HG03060 (cell line): Measurements from ENCODE around the gene CPED1.
"Not testable (repeated sequence)": the region's sequence is repeated elsewhere in the genome, so short reads cannot be mapped to it uniquely, and the experiment has no call there.

ENCODE experiments used
- ATAC-seq: cut with Tn5 transposase; IDR thresholded peaks from one replicate; pipeline ENCODE4 v1.9.1; 2021; ENCODE audit warnings: low read depth, moderate number of reproducible peaks; ENCODE audit not compliant: unreplicated experiment

Gene CPED1

DNA sequence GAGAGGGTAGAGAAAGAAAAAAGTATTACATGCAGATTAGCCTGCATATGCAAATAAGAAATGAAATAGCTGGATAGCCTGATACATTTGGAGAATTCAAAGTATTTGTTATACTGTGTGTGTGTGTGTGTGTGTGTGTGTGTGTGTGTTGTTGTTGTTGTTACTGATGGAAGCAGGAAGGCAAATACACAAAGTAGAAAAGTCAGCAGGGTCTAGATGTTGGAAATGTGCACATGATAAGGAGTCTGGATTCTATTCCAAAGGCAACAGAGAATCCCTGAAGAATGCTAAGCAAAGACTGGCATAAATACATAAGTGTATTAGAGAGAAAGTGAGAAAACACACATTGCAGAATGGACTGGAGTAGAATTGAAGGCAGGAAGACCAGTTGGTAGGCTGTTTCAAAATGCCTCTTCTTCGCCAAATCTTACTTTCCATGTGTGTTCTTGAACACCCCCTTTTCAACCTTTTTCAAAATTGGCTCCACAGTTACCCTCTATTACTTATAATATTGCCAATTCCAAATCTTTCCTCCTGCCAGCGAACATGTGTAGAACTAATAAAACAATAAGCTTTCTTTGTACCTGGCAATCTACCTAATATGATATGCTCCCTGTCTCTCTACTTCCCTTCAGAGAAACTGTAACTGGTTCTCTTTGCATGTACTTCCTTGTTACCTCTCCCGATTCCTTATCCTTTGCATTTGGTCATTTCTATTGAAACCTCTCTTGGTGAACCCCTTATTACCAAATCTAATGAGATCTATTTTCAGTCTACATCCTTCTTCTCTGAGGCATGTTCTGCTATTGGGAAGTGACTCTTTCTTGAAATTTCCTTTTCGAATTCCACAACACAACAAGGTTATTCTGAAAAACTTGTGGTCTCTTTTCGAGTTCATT is 6.2 kb downstream of the CPED1 start:
- ATAC-seq = no peak

DNA sequence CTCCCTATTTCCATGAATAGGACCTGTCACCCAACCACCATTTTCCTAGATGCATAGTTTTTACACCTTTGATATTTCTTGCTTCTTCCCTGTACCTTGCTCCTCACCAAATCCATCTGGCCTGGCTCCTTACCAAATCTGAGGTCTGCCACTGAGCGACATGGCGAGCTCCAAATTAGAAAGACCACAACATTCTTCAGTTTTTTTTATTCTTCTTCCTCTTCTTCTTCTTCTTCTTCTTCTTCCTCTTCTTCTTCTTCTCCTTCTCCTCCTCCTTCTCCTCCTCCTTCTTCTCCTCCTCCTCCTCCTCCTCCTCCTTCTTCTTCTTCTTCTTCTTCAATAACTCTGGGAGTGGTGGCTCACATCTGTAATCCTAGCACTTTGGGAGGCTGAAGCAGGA is 7.1 kb downstream of the CPED1 start:
- ATAC-seq = no peak

GRCh38 chr7:120996333-120996987 is 7.9 kb downstream of the CPED1 start:
- no peak for ATAC-seq

GRCh38 chr7:120996988-120997345 is 8.5 kb downstream of the CPED1 start:
- ATAC-seq = no peak

DNA sequence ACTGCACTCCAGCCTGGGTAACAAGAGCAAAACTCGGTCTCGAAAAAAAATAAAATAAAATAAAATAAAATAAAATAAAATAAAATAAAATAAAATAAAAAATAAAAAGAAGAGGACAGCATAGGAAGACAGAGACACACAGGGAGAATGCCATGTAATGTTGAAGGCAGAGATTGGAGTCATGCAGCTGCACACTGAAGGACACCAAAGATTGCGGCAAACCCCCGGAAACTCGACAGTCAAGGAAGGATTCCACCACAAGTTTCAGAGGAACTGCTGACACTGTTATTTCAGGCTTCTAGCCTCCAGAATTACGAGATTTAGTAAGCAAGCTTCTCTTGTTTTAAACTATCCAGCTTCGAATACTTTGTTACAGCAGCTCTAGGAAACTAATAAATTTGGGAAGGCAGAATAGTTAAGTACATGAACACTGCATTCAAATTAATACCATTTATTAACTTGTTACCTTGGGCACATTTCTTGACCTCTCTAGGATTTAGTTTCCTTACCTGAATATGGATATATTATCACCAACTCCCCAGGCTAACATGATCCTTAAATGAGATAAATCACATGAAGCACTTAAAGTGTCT is 9.5 kb downstream of the CPED1 start:
- ATAC-seq = no peak

GRCh38 chr7:120998520-120998919 is 10.0 kb downstream of the CPED1 start:
- no peak for ATAC-seq

- ATAC-seq = no peak
Measured at GRCh38 chr7:120998996-120999565, 10.6 kb downstream of the CPED1 start.

- no peak for ATAC-seq
Measured at GRCh38 chr7:121000081-121000983, 11.8 kb downstream of the CPED1 start.

DNA sequence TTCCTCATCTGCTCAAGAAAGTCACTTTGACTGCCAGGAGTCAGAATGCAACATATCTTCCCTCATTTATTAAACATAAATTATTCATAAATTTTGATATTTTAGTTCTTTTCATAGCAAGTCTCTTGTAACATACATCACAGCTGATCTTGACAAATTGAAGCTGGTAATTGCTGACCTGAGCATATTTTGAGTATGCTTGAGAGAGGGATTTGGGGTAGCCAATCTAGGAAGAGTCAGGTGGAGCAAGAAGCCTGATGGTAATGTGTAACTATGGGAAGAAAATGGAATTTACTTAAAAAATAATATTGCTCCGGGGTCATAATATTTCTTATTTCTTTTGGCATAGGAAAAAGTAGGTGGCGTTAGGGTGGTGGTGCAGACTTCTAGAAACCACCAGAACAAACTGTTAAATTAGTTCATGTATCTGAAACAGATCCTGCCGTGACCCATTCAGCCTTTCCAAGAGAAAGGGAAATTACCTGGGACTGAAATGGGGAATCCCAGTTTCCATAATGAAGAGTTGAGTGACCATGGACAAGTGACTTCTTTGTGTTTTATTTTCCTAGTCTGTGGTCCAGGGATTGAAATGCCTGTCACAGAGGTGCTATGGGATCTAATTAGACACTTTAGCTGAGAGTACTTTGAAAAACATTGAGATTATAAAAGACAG is 12.9 kb downstream of the CPED1 start:
- ATAC-seq = no peak

DNA sequence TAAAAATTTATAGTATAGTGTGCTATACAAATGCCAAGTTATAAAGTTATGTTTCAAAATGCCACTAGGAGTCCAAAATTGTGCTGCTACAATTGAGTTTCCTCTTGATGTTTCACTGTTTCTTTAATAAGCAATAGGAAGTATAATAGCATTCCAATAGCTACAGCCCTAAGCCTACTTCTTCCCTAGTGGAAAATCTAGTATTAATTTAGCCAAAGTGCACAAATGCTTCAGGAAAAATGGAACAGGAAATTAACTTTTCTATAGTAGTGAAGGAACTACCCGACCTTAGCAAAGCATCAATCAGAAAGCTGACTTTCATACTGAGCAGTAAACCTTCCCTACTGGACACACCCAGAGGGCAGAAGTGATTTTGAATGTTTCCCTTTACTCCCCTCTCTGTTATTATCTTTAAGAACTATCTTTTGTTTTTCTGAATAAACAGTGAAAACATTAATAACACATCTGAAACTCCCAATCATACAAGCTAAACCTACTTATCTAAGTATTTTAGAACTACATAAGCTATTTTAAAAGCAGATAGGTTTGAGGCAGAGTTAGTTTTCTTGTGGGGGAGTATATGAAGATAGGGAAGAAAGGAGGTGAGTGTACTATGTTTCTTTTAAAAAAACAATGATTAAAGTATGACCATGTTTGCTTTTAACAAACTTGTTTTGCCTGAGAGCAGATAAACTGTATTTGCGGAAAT is 13.7 kb downstream of the CPED1 start:
- ATAC-seq = no peak

GRCh38 chr7:121002757-121003200 is 14.3 kb downstream of the CPED1 start:
- no peak for ATAC-seq

DNA sequence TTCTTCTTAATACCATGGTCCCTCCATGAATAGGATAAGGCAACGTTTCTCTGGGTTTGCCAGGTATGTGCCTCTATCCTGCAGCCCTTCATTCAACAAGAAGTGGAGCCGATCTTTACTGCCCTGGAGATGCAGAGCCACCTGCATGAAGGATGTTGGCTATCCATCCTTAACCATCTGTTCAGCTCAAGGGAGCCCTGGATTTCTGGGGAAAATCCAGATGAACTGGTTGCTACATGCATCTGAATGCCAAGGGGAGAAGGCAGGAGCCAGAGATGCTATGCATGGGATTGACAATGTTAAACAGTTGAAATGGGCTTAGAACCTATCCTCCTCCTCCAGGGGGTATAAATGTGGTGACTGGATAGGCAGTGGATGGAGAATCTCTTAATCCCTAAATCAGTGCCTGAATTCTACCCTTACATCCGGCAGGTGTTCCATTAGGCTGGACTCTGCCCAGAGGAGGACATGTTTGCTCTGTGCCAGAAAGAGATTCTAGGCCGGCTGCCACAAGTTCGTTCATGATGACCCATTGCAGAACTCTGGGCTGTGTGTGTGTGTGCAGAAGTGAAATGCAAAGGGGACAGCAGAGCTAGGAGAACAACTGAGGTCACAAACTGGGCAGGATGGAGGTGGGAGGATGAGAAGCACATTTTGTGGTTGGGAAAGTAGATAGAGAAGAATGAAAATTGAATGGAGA is 15.6 kb downstream of the CPED1 start:
- ATAC-seq = no peak

DNA sequence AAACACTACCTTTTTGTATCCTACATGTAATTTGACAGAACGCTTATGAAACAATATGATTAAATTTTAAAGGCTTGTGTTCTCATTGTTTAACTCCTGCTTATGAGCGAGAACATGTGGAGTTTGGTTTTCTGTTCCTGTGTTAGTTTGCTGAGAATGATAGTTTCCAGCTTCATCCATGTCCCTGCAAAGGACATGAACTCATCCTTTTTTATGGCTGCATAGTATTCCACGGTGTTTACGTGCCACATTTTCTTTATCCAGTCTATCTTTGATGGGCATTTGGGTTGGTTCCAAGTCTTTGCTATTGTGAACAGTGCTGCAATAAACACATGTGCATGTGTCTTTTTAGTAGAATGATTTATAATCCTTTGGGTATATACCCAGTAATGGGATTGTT is 16.5 kb downstream of the CPED1 start:
- not testable (repeated sequence) for ATAC-seq

GRCh38 chr7:121005996-121006584 is 17.6 kb downstream of the CPED1 start:
- no peak for ATAC-seq

DNA sequence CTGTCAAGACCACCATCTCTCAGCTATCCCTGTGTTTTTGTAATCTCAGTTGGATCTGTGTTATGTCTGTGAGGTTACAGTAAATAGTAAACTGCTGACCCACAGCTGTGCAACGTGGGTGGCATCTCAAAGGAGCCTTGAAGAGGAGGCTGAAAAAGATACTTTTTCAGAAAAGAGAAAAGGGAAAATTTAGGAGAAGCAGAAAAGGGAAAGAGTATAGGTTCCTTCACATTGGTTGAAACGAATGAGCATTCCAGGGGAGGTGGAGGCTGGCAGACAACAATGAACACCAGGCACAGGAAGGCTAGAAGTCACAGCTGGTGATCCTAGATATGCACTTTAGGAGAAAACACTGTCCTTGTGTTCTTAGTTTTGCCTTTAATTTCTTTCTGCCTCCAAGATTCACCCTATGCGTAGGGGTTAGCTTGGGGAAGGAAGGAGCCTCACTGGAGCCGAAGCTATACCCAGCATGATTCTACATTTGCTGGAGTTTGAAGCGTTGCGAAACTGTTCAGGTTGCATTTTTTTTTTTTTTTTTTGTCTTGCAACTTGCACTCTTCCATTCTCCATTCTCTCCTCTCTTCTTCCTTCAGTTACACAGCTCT is 18.3 kb downstream of the CPED1 start:
- no peak for ATAC-seq

DNA sequence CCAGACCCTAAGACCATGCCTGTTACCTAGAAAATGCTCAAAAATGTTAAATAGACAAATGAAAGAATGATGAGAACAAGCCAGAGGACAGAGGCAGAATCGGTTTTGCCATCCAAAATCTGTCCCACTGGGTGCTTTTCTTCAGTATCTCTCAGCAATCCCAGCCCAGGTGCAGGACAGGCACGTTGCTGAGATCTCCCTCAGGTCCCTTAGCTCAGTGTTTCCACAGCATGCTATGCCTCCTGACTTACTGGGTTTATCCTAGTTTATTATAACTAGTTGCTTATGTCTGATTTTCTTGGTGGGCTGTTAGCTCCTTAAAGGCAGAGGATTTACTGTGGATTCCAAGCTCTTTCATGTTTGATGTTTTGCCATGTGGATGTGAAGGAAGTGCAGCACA is 20.3 kb downstream of the CPED1 start:
- ATAC-seq = no peak

- no peak for ATAC-seq
Measured at GRCh38 chr7:121011401-121011800, 22.9 kb downstream of the CPED1 start.
